ENCODE data around the gene SIAH1. TPM values are rescaled to one million over a fixed set of nuclear protein-coding genes. Genes with fewer than 3 reads are reported as not detected.
"Not testable (repeated sequence)": the region's sequence is repeated elsewhere in the genome, so short reads cannot be mapped to it uniquely, and the experiment has no call there.

SIAH1 gene
- total RNA-seq, 2 donors from 2014 or later, result 24.0 to 36.1 TPM

DNA sequence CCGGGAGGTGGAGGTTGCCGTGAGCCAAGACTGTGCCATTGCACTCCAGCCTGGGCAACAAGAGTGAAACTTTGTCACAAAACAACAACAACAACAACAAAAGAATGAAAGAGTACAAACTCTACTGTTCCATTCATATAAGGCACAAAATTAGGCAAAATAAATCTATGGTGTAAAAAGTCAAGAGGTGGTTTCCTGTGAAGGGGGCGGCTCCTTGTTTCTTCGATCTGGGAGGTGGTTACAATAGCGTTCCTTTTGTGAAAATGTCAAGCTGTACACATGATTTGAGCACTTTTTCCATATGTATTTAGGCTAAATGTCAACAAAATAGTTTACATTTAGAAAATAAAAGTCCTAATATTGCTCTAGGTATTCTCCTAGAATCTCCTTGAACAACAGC is 6.9 kb downstream of the SIAH1 start:
- no peak for TF ChIP-seq POLR2AphosphoS5 (IDR thresholded peaks at IDR 0.05)
- TF ChIP-seq, protein P1, sequence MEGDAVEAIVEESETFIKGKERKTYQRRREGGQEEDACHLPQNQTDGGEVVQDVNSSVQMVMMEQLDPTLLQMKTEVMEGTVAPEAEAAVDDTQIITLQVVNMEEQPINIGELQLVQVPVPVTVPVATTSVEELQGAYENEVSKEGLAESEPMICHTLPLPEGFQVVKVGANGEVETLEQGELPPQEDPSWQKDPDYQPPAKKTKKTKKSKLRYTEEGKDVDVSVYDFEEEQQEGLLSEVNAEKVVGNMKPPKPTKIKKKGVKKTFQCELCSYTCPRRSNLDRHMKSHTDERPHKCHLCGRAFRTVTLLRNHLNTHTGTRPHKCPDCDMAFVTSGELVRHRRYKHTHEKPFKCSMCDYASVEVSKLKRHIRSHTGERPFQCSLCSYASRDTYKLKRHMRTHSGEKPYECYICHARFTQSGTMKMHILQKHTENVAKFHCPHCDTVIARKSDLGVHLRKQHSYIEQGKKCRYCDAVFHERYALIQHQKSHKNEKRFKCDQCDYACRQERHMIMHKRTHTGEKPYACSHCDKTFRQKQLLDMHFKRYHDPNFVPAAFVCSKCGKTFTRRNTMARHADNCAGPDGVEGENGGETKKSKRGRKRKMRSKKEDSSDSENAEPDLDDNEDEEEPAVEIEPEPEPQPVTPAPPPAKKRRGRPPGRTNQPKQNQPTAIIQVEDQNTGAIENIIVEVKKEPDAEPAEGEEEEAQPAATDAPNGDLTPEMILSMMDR (IDR thresholded peaks at IDR 0.05), result no peak
- TF ChIP-seq POLR2A (IDR thresholded peaks at IDR 0.05), result no peak
- WGBS, result 82% methylated on average over 5 of the region's 5 CpGs
- Histone ChIP-seq H3K9me3 (no peaks in the 10 kb centered on the region), H3K27ac (no peak overlapping the region), H3K4me1 (replicated peaks) (peaks cover 15% of the 10 kb centered on the region), H3K36me3 (no peaks in the 10 kb centered on the region), H3K27me3 (replicated peaks; ENCODE audit: insufficient read depth) (no peaks in the 10 kb centered on the region), H3K4me3 (no peak overlapping the region)
- intact Hi-C loops (cut with DNase I), result no loop called here
- no peak for DNase-seq (ENCODE audit: low spot score)

DNA sequence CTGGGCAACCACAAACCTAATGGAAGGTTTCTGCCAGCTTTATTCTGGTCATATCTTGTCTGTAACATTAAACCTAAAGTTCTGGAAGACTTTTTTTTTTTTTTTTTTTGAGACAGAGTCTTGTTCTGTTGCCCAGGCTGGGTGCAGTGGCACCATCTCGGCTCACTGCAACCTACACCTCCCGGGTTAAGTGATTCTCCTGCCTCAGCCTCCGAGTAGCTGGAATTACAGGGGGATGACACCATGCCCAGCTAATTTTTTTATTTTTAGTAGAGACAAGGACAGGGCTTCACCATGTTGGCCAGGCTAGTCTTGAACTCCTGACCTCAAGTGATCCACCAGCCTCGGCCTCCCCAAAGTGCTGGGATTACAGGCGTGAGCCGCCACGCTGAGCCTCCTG is 7.9 kb downstream of the SIAH1 start:
- H3K27me3 ChIP-seq (replicated peaks; ENCODE audit: insufficient read depth); H3K36me3 ChIP-seq; H3K27ac ChIP-seq; DNase-seq (ENCODE audit: low spot score); H3K4me3 ChIP-seq; intact Hi-C loops (cut with DNase I); H3K4me1 ChIP-seq (replicated peaks); H3K9me3 ChIP-seq: not testable (repeated sequence)
- 66% methylated on average over 7 of the region's 7 CpGs for WGBS

DNA sequence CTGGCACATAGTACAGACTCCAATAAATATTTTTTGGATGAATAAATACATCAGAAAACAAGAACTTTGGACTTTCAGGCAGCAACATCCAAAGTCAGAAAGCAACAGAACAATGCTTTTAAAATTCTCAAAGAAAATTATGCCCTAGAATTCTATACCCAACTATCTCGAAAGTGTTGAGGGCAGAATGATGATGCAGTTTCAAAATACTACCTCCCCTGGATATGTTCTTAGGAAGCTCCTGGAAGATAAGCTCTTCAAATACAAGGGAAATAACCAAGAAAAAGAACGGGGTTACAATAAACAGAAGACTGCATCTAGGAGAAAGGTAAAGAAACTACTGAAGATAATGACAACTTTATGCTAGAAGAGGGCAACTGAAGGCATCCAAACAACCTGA is 11.0 kb downstream of the SIAH1 start:
- Histone ChIP-seq H3K9me3 (no peaks in the 10 kb centered on the region), H3K4me3 (no peak overlapping the region), H3K36me3 (no peaks in the 10 kb centered on the region), H3K27ac (no peak overlapping the region), H3K27me3 (replicated peaks; ENCODE audit: insufficient read depth) (no peaks in the 10 kb centered on the region), H3K4me1 (replicated peaks) (peaks cover 6% of the 10 kb centered on the region)
- 51% methylated on average over 2 of the region's 2 CpGs for WGBS
- no peak for TF ChIP-seq POLR2AphosphoS5 (IDR thresholded peaks at IDR 0.05)
- TF ChIP-seq, protein P1 (IDR thresholded peaks at IDR 0.05), result no peak
- TF ChIP-seq POLR2A (IDR thresholded peaks at IDR 0.05), result no peak
- intact Hi-C loops (cut with DNase I), result no loop called here
- DNase-seq (ENCODE audit: low spot score), result no peak

DNA sequence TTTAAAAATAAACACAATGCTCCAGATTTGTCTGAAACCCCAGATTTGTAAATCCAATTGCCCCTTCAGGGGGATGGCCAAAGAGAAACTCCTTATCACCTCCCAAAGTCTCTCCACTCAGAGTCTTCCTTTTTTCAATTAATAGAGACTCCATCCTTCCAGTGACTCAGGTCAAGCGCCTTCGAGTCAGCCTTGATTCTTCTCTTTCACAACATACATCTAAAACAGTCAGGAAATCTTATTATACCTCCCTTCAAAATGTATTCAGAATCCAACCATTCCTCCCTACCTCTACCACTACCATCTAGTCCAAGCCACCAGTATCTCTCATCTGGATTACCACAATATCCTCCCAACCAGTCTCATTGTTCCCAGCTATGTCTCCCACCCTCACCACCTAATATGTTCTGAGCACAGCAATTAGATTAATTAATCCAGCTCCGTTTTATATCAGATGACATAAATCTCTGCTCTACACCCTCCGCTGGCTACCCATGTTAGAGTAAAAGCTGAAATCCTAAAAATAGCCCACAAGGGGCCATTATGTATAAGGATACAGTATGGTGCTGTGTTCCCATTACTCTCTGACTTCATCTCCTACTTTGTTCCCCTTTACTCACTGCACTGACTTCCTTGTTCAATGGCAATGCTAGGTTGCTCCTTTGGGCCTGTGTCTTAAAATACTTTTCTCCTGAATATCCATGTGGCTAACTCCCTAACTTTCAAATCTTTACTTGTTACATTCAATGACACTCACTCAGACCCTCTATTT is 11.8 kb downstream of the SIAH1 start:
- TF ChIP-seq POLR2AphosphoS5 (IDR thresholded peaks at IDR 0.05), result no peak
- TF ChIP-seq POLR2A (IDR thresholded peaks at IDR 0.05), result no peak
- TF ChIP-seq, protein P1 (IDR thresholded peaks at IDR 0.05), result no peak
- H3K36me3 ChIP-seq, result no peaks in the 10 kb centered on the region
- WGBS, result 78% methylated on average over 4 of the region's 4 CpGs
- peaks cover 6% of the 10 kb centered on the region for H3K4me1 ChIP-seq (replicated peaks)
- no peaks in the 10 kb centered on the region for H3K27me3 ChIP-seq (replicated peaks; ENCODE audit: insufficient read depth)
- no peaks in the 10 kb centered on the region for H3K9me3 ChIP-seq
- H3K4me3 ChIP-seq, result no peak overlapping the region
- intact Hi-C loops (cut with DNase I), result no loop called here
- DNase-seq (ENCODE audit: low spot score), result no peak
- no peak overlapping the region for H3K27ac ChIP-seq

DNA sequence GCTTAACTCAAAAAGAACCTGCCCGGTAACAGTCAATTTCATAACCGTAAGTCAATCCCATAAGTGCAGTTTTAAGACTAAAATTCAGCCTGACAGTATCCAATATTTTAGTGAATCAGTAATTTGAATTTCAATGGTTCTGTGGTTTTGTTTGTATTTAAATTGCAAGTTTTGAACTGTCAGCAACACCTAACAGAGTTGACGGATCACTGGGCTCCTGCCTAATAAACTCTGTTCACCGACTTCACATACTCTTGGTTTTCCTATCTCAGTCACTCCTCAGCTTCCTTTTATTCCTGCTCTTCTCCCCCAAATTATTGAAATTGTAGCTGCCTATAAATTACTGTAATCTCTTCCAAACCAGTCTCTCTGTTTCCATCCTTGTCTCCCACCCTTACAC is 12.5 kb downstream of the SIAH1 start:
- no peak for TF ChIP-seq POLR2A (IDR thresholded peaks at IDR 0.05)
- TF ChIP-seq POLR2AphosphoS5 (IDR thresholded peaks at IDR 0.05), result no peak
- TF ChIP-seq, protein P1 (IDR thresholded peaks at IDR 0.05), result no peak
- WGBS, result 85% methylated on average over 4 of the region's 4 CpGs
- no peaks in the 10 kb centered on the region for H3K36me3 ChIP-seq
- H3K4me1 ChIP-seq (replicated peaks), result peaks cover 6% of the 10 kb centered on the region
- intact Hi-C loops (cut with DNase I), result no loop called here
- no peaks in the 10 kb centered on the region for H3K27me3 ChIP-seq (replicated peaks; ENCODE audit: insufficient read depth)
- H3K4me3 ChIP-seq, result no peak overlapping the region
- H3K27ac ChIP-seq, result no peak overlapping the region
- no peak for DNase-seq (ENCODE audit: low spot score)
- H3K9me3 ChIP-seq, result no peaks in the 10 kb centered on the region

Measured in prostate gland (tissue), 2 donors.